T-helper 2 cell treated with Interferon-gamma antibody and Interleukin-4, amounts not matched to agents 100 ng/mL and 5 ng/mL, for 36 hours (primary cell): ENCODE measurements around the gene SMARCA1. TPM values are rescaled to one million over a fixed set of nuclear protein-coding genes. Genes with fewer than 3 reads are reported as not detected.

ENCODE experiments used
- intact Hi-C: fragments of 100-400 bp; cut with micrococcal nuclease; formaldehyde crosslinking; loops from one replicate; pipeline ENCODE4 v1.15.1; 2023
- total RNA-seq: library from RNA; stranded (reverse); gene quantifications from 2 replicates; pipeline ENCODE4 v1.2.3, GENCODE V29; 2022

SMARCA1 gene
- total RNA-seq, 1 donor from 2014 or later = not detected

GRCh38 chrX:129462707-129463106 is 60.6 kb downstream of the SMARCA1 start:
- intact Hi-C loops = no loop called here

- intact Hi-C loops = no loop called here
These were observed 61.4 kb downstream of the SMARCA1 start for GRCh38 chrX:129461801-129462456.

GRCh38 chrX:129452523-129452922 is 70.8 kb downstream of the SMARCA1 start:
- intact Hi-C loops = no loop called here

- intact Hi-C loops = no loop called here
These were observed 73.2 kb downstream of the SMARCA1 start for GRCh38 chrX:129450123-129450522.

- intact Hi-C loops = no loop called here
These were observed 74.1 kb downstream of the SMARCA1 start for GRCh38 chrX:129449148-129449547.

GRCh38 chrX:129445436-129445835 is 77.9 kb downstream of the SMARCA1 start:
- intact Hi-C loops = no loop called here

- intact Hi-C loops = no loop called here
These were observed 89.3 kb downstream of the SMARCA1 start for GRCh38 chrX:129433945-129434344.

GRCh38 chrX:129433461-129433860 is 89.8 kb downstream of the SMARCA1 start:
- intact Hi-C loops = no loop called here

- intact Hi-C loops = no loop called here
These were observed 96.0 kb downstream of the SMARCA1 start for GRCh38 chrX:129427267-129427666.

- intact Hi-C loops = no loop called here
These were observed 100.1 kb downstream of the SMARCA1 start for GRCh38 chrX:129423191-129423590.

- intact Hi-C loops = no loop called here
These were observed 118.7 kb downstream of the SMARCA1 start for GRCh38 chrX:129404670-129405008.

- intact Hi-C loops = no loop called here
These were observed 119.2 kb downstream of the SMARCA1 start for GRCh38 chrX:129403974-129404669.

Other genes with a start within 250 kb of the SMARCA1 start
- 3.2 and 3.4 TPM in 2 replicates for gene OCRL, start 16.8 kb upstream of the SMARCA1 start, total RNA-seq
- 0.05 and 0.07 TPM in 2 replicates for gene APLN, start 131.5 kb upstream of the SMARCA1 start, total RNA-seq
- gene XPNPEP2, start 215.5 kb upstream of the SMARCA1 start, total RNA-seq = 0.48 and 0.82 TPM in 2 replicates